ENCODE measurements around the gene EBF3.

The EBF3 gene

DNA sequence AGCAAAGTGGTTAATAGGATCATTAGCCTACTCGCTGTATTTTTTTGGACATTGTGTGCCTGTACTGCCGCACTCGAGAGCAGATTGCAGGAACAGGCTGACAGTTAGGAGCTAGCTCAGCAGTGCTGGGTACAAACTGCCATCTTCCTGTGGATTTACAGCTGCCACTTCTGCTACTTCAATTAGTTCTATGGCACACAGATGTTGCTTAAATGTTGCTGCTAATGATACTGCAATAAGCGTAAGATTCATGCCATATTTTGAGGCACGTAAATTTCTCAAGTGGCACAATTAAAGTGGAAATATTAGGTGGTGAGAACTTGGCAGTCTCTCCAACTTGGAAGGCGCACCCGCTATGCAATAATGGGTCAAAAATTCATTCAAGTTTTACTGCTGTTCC is 171.9 kb downstream of the EBF3 start:
- DNase-seq (ENCODE audit: low spot score): no peak

DNA sequence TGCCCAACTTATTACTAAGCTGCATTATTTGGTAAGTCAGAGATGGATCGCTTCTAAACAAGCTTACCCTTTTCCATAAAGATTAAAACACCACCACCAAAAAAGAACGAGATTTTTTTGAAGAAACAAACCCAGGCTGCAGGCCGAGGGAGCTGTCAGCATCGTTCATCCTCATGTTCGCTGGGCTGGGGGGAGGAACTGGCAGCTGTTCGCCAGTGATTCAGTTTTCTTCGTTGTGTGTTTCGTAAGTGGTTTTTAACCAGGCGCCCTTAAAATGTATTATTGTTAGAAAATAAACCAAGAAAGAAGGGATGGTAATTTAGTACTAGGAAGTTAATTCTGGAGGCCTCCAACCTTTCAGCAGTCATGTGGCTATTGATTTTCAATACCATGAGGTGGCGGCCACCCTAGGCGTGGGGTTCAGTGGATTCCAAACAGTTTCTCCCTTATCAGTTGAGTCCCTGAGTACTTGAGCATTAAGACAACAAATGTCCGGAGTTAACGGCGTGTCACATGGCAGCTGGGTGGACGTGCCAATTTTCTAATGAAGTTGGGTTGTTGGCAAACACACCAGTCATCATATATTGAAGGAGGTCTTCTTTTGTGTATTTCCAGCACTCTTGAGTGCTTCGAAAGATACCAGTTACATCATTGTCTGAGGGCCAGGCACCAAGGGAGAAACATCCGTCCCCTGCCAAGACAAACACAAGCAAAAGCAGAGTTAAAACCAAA is 173.2 kb downstream of the EBF3 start:
- DNase-seq (ENCODE audit: low spot score): no peak

DNA sequence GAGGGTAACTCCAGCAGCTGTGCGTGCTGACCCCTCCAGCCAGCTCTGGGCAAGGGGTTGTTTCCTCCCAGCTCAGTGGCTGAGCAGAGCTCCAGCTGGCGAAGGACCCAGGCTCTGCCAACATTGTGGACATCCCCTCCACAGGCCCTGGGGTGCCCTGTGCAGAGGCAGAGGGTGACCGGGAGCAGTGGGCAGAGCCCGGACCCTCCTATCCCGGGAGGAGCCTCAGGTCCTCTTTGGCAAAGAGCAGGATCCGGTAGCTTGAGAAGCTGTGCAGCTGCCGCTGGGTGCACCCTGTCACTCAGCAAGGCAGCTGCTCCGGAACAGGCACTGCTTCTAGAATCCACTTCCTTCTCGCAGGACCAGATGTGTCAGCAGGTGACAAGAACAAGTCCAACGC is 175.9 kb downstream of the EBF3 start:
- no peak for DNase-seq (ENCODE audit: low spot score)

DNA sequence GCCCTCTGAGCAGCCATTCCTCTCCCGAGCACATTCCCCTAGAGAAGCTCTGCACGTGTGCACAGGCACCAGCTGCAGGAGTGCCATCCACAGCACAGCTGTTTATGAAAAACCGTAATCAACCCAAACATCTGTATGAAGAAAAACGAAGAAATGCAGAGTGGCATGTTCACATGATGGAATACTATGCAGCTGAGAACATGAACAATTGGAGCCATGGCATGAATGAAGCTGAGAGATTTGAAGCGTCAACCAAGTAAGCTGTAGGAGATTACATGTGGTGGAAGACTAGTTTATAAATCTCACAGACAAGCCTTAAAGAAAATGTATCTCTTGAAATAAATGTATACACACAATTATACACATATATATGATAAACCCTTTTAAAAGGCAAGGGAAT is 176.5 kb downstream of the EBF3 start:
- no peak for DNase-seq (ENCODE audit: low spot score)

DNA sequence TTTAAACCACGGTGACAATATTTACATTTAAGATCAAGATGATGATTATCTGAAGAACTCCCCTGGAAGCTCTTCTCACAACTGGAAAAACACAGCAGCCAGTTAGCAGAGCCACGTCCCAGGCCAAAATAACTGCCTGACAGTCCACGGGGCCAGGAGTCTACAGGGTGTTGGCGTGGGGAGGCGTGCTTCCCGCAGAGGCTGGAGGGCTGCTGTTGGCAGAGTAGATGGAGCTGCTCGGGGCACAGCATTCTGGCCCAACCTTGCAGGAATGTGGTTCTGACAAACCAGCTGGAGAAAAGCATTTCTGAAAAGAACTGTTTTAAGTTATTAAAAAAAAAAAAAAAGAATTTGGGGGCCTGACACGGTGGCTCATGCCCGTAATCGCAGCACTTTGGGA is 177.9 kb downstream of the EBF3 start:
- no peak for DNase-seq (ENCODE audit: low spot score)

DNA sequence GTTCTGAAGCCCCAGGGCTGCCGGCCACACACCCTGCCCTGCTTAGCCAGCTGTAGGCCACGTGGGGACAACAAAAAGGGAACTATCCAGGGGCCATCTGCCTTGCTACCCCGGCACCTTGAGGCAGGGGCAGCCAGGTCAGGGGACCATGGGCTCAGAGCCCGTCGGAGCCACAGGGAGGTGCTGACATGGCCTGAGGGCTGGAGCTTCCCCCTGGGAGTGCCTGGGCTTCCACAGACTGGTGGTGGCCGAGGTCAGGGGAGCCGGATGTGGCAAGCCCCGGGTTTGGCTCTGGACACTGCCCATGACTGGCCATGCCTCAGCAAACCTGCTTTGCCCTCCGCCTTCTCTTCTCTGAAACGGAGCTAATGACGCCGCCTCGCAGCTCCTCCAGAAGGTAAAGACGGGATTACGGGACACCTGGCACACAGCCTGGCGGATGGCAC is 178.5 kb downstream of the EBF3 start:
- no peak for DNase-seq (ENCODE audit: low spot score)

Measured in GM03348 (cell line).